IPS-18c (cell line): Measurements from ENCODE around the gene SYNJ2.

Experiments
- H3K4me3 ChIP-seq: 2 replicates; pipeline ENCODE4 v1.7.0; 2013; ENCODE audit warnings: low read depth, mild to moderate bottlenecking, low read length, moderate library complexity; ENCODE audit not compliant: insufficient read depth
- H3K9me3 ChIP-seq: one replicate; pipeline ENCODE4 v1.6.1; 2013; ENCODE audit warnings: mild to moderate bottlenecking, low read length, moderate library complexity; ENCODE audit not compliant: control insufficient read depth, insufficient read depth

The SYNJ2 gene

DNA sequence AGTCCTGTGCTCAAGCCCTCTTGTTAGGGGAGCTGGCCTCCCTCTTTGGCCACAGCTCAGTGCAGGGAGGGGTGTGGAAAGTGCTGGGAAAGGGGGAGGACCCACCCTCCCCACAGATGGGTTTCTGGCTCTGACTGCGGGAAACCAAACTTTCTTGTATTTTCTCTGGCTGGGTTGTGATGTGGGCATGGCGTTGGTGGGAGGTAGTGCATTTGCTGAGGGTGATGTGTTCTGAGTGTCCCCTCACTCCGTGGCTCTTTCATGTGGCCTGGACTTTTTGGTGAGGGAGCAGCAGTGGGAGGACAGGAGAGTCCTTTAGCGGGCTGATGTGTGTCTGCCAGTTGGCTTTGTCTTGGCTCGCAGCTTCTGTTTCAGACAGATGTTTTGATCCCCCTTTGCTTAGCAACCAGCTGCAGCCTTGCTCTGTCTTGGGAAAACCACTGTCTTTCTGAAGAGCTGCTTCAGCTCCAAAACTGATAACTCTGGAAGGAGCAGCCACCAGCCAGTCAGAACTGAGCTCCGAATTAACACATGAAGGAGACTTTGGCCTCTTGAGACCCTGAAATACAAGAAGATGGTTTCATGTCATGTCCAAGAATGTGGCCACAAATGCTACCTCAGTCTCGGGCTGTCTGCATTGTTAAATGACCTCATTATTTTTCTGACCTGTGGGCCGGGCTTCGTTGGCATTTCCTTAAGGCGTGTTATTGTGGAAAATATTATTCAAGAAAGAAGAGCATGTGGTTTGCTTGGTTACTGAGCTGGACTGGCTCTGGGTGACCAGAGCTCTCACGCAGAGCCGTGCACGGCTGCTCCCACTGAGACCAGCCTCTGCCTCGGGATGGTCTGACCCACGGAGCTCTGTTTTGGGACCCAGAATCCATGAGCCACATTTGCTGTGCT lies 21.5 kb downstream of the SYNJ2 start:
- H3K4me3 ChIP-seq: no peak overlapping the region

GRCh38 chr6:158003910-158004700 lies 22.4 kb downstream of the SYNJ2 start:
- Histone ChIP-seq H3K9me3 (no peaks in the 10 kb centered on the region), H3K4me3 (no peak overlapping the region)

More for the DNA sequence above, 21.5 kb downstream of the SYNJ2 start:
- no peaks in the 10 kb centered on the region for H3K9me3 ChIP-seq

DNA sequence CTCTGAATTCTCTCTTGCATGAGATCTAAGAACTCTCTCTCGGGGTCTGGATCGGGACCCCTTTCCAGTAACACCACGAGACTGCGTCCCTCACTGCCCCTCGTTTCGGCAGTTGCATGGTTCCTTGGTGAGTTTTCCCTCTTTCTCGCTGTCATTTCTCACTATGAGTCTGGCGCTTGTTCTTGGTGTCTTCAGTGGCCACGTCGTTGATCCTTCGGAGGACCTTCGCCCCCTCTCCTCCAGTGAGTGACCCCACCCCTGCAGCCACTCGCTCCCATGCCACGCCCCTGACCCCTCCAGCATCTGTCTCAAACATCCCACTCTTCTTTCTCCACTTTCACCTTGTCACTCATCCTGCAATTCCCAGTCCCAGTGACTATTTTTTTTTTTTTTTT lies 23.0 kb downstream of the SYNJ2 start:
- no peaks in the 10 kb centered on the region for H3K9me3 ChIP-seq

DNA sequence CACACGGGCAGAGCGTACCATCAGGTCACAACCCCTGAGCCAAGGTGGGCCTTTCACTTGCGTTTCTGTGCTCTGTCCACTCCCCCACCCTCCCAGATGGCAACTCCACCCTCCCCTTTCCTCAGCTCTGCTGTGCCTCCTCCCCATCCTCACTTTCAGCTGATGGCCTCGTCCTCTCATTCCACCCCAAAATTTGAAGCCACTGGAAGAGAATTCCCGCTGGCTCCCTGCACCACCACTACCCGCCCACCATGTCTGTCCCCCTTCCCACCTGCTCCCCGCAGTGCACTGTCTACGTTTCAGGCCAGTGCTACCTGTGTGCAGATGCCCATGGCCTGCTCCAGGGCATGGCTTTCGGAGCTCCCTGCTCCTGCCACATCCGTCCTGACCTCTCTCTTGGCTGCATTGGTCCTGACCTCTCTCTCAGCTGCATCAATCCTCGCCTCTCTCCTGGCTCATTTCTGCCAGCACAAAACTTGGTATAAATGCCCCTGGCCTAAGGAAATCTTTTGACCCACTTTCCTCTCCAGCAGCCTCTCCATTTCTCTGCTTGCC lies 24.0 kb downstream of the SYNJ2 start:
- Histone ChIP-seq H3K4me3 (no peak overlapping the region), H3K9me3 (no peaks in the 10 kb centered on the region)

More for the DNA sequence above, 23.0 kb downstream of the SYNJ2 start:
- H3K4me3 ChIP-seq: no peak overlapping the region

DNA sequence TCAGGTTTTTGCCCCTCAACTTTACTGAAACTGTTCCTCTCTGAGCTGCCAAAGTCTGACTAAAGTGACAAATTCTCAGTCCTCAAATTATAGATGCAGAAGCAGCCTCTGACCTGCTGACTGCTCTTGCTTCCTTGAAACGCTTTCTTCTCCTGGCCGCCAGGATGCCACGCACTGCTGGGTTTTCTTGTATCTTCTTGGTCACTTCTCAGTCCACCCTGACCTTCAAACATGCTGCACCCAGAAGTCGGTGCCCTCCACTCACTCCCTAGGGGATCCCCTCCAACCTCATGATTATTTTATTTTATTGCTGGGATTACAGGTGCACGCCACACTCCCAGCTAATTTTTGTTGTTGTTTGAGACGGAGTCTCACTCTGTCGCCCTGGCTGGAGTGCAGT lies 24.7 kb downstream of the SYNJ2 start:
- H3K4me3 ChIP-seq: no peak overlapping the region

GRCh38 chr6:158006821-158007570 lies 25.3 kb downstream of the SYNJ2 start:
- Histone ChIP-seq H3K4me3 (no peak overlapping the region), H3K9me3 (no peaks in the 10 kb centered on the region)

More for the DNA sequence above, 24.7 kb downstream of the SYNJ2 start:
- no peaks in the 10 kb centered on the region for H3K9me3 ChIP-seq

DNA sequence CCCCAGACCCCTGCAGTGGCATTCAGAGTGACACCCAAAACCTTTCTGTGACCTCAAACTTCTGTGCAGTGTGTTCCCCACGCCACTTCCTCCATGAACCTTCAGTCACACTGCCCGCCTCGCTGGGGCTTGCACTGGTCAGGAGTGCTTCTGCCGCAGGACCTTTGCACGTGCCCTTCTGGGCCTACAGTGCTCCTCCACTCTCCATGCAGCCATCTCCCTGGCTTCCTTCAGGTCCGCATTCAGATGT lies 27.1 kb downstream of the SYNJ2 start:
- Histone ChIP-seq H3K4me3 (no peak overlapping the region), H3K9me3 (no peaks in the 10 kb centered on the region)

GRCh38 chr6:158009114-158009891 lies 27.6 kb downstream of the SYNJ2 start:
- H3K4me3 ChIP-seq: no peak overlapping the region
- H3K9me3 ChIP-seq: no peaks in the 10 kb centered on the region

DNA sequence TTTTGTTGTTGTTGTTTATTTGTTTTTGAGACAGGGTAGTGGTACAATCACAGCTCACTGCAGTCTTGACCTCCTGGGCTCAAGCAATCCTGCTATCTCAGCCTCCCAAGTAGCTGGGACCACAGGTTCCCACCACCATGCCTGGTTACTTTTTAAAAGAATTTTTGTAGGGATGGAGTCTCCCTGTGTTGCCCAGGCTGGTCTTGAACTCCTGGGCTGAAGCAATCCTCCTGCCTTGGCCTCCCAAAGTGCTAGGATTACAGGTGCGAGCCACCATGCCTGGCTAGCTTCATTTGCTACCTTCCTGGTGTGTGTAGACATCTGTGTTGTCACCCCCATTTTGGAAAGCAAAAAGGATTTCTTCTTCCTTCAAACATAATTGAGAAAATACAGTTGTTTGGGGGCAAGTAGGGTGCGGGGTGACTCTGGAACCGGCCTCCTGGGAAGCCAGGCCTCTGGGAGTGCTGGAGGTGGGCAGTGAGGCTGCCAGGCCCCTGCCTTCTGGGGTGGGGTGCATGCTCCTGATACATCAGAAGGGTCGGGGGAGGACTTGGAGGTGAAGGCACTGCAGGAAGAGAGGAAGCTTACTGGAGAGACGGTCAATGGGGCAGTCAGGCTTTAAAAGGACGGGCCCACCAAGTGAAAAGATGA lies 28.4 kb downstream of the SYNJ2 start:
- H3K9me3 ChIP-seq: no peaks in the 10 kb centered on the region
- H3K4me3 ChIP-seq: no peak overlapping the region

GRCh38 chr6:158010591-158011477 lies 29.2 kb downstream of the SYNJ2 start:
- no peak overlapping the region for H3K4me3 ChIP-seq
- H3K9me3 ChIP-seq: no peaks in the 10 kb centered on the region

DNA sequence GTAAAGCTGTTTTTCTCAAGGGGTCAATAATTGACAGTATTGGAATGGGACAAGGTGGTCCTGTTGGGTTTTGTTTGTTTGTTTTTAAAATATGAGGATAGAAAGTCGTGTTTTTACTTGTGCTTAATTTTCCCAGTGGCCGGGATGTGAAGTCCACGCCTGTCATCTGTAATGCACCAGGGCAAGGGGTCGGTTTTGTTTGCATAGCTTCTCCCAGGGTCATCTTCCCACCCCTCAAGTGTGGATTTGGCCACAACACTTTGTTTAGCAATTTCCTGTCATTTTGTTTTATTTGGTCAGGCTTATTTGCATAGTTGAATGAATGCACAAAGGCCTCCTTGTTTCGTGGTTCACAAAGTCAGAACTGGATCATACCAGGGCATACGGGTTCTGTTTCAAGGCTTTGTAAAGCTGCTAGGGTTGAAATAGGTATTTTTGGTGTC lies 29.8 kb downstream of the SYNJ2 start:
- H3K9me3 ChIP-seq: no peaks in the 10 kb centered on the region
- no peak overlapping the region for H3K4me3 ChIP-seq

GRCh38 chr6:158011980-158012566 lies 30.4 kb downstream of the SYNJ2 start:
- no peaks in the 10 kb centered on the region for H3K9me3 ChIP-seq
- no peak overlapping the region for H3K4me3 ChIP-seq

DNA sequence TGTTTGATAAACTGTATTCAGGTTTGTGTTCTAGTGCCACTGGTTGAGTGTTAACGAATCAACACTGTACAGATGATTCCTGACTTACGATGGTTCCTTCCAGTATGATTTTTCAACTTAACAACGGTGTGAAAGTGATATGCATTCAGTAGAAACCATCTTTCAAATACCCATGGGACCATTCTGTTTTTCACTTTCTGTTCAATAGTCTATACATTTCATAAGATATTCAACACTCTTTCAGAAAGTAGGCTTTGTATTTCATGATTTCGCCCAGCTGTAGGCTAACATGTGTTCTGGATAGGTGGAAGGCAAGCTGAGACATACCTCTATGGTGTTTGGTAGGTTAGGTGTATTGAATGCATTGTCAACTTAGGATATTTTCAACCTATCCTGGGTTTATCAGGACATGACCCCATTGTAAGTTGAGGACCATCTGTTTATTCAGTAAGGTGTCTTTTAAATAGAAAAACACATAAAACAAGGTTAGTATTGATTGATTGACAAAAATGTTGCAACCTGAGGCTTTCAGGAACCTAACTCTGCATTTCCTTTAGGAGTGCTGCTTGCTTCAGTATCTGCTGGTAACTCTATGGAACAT lies 32.3 kb downstream of the SYNJ2 start:
- Histone ChIP-seq H3K9me3 (no peaks in the 10 kb centered on the region), H3K4me3 (no peak overlapping the region)

- no peaks in the 10 kb centered on the region for H3K9me3 ChIP-seq
- H3K4me3 ChIP-seq: no peak overlapping the region
Observed at GRCh38 chr6:158014505-158015187, 33.0 kb downstream of the SYNJ2 start.
